Measurements from ENCODE around the gene DSC1. TPM values are rescaled to one million over a fixed set of nuclear protein-coding genes. Genes with fewer than 3 reads are reported as not detected.

Gene DSC1
- total and polyA plus RNA-seq, 2 experiments from 2014 or later, result 0.30 TPM; not detected in 1

DNA sequence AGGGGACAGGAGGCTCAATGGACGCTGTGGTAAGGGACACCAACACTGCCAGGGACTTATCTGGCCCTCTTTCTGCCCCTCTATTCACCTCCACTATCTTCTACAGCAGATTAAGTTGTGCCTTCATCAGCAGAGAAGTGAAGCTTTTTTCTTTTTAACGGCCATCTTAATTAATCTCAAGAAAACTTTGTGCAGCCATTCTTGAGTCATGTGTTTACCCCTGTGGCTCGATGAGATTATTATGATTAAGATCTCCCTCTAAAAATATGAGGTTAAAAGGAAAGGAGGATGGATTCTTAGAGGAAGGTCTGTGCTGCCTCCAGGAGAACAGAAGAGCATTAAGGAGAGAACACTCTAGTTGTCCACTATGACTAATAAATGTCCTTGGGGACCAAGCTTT, 32.4 kb upstream of the DSC1 start:
- H3K27ac ChIP-seq, result no peak overlapping the region
- no peaks in the 10 kb centered on the region for H3K9me3 ChIP-seq (ENCODE audit: low read depth)
- WGBS (ENCODE audit: low lambda C conversion rate, missing lambda C conversion rate), result 68% methylated on average over 3 of the region's 3 CpGs
- H3K4me1 ChIP-seq (ENCODE audit: insufficient read depth), result peaks cover 3% of the 10 kb centered on the region
- peak overlapping the region; percentile 46 for H2AFZ ChIP-seq
- DNase-seq (ENCODE audit: low spot score), result no peak
- H3K4me2 ChIP-seq, result no peak overlapping the region
- H4K20me1 ChIP-seq (ENCODE audit: insufficient read depth, poor library complexity, severe bottlenecking), result no peaks in the 10 kb centered on the region
- no peak overlapping the region for H3K4me3 ChIP-seq
- H3K79me2 ChIP-seq, result no peaks in the 10 kb centered on the region
- TF ChIP-seq, protein P1, sequence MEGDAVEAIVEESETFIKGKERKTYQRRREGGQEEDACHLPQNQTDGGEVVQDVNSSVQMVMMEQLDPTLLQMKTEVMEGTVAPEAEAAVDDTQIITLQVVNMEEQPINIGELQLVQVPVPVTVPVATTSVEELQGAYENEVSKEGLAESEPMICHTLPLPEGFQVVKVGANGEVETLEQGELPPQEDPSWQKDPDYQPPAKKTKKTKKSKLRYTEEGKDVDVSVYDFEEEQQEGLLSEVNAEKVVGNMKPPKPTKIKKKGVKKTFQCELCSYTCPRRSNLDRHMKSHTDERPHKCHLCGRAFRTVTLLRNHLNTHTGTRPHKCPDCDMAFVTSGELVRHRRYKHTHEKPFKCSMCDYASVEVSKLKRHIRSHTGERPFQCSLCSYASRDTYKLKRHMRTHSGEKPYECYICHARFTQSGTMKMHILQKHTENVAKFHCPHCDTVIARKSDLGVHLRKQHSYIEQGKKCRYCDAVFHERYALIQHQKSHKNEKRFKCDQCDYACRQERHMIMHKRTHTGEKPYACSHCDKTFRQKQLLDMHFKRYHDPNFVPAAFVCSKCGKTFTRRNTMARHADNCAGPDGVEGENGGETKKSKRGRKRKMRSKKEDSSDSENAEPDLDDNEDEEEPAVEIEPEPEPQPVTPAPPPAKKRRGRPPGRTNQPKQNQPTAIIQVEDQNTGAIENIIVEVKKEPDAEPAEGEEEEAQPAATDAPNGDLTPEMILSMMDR (IDR thresholded peaks at IDR 0.05; ENCODE audit: poor library complexity), result no peak
- TF ChIP-seq EZH2phosphoT487 (IDR thresholded peaks at IDR 0.05; ENCODE audit: low read depth, severe bottlenecking, unreplicated experiment), result no peak
- no peaks in the 10 kb centered on the region for H3K27me3 ChIP-seq
- H3K9me2 ChIP-seq (replicated peaks; ENCODE audit: insufficient read depth), result no peaks in the 10 kb centered on the region
- H3K36me3 ChIP-seq (replicated peaks; ENCODE audit: insufficient read depth, low read depth), result no peaks in the 10 kb centered on the region

DNA sequence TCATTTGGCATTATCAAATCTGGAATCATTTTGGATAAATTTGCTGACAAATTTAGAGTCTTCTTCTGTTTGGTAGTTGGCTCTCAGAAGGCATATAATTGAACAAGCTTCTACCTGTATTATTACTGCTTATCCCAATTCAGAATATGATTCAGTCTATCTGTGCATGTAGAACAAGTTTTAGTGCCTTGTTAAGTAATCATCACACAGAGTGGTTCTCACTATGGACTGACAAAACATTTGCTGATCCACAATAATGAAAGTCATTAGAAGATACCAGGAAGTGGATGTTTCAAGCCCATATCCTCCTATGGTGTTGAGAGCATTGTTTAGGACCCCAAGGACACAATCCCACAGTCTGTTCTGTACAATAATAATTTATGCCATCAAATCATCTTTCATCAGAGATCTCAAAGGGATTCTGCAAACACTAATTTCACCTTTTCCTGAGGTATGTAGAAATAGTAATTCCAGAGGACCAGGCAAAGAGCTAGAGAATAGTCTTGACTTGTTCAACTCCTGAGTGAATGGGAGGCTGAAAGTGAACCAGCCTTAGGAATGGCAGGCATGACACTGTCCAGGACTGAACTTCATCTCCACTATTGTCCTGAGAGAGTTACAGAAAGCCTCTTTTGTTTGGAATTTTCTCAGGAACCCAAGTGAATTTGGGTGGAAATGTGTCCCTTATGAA, 29.6 kb upstream of the DSC1 start:
- no peak for TF ChIP-seq EZH2 (IDR thresholded peaks at IDR 0.05; ENCODE audit: borderline replicate concordance)
- TF ChIP-seq, protein P1 (IDR thresholded peaks at IDR 0.05; ENCODE audit: poor library complexity), result no peak
- TF ChIP-seq EZH2phosphoT487 (IDR thresholded peaks at IDR 0.05; ENCODE audit: low read depth, severe bottlenecking, unreplicated experiment), result no peak
- Histone ChIP-seq H3K79me2 (no peaks in the 10 kb centered on the region), H3K9me2 (replicated peaks; ENCODE audit: insufficient read depth) (no peaks in the 10 kb centered on the region), H4K20me1 (ENCODE audit: insufficient read depth, poor library complexity, severe bottlenecking) (no peaks in the 10 kb centered on the region), H3K27me3 (no peaks in the 10 kb centered on the region), H2AFZ (no peak overlapping the region), H3K27ac (no peak overlapping the region), H3K4me2 (no peak overlapping the region), H3K4me3 (no peak overlapping the region), H3K36me3 (replicated peaks; ENCODE audit: insufficient read depth, low read depth) (no peaks in the 10 kb centered on the region), H3K4me1 (ENCODE audit: insufficient read depth) (no peaks in the 10 kb centered on the region), H3K9me3 (ENCODE audit: low read depth) (no peaks in the 10 kb centered on the region)
- DNase-seq (ENCODE audit: low spot score), result no peak

DNA sequence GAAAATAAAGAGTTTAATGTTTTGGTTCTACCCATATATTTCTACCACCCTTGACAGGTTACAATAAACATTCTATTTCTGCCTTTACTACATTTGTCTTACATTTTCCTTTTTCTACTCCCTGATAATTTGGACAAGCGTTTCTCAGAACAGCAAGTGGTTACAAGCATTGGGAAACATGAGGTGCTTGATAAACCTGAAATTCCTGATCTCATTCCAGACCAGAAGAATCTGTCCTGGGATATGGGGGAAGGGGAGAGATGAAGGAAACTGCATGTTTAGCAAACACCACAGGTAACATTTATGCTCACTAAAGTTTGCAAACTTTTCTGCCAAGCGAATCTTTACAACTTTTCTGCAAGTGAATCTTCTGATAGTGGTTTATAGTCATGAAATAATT, 28.3 kb upstream of the DSC1 start:
- no peaks in the 10 kb centered on the region for H3K9me3 ChIP-seq (ENCODE audit: low read depth)
- H3K79me2 ChIP-seq, result no peaks in the 10 kb centered on the region
- H2AFZ ChIP-seq, result no peak overlapping the region
- no peaks in the 10 kb centered on the region for H3K27me3 ChIP-seq
- no peak overlapping the region for H3K27ac ChIP-seq
- TF ChIP-seq, protein P1 (IDR thresholded peaks at IDR 0.05; ENCODE audit: poor library complexity), result no peak
- TF ChIP-seq EZH2phosphoT487 (IDR thresholded peaks at IDR 0.05; ENCODE audit: low read depth, severe bottlenecking, unreplicated experiment) (no peak), EZH2 (IDR thresholded peaks at IDR 0.05; ENCODE audit: borderline replicate concordance) (no peak)
- WGBS (ENCODE audit: low lambda C conversion rate, missing lambda C conversion rate), result 46% methylated on average over 2 of the region's 2 CpGs
- H4K20me1 ChIP-seq (ENCODE audit: insufficient read depth, poor library complexity, severe bottlenecking), result no peaks in the 10 kb centered on the region
- DNase-seq (ENCODE audit: low spot score), result no peak
- H3K36me3 ChIP-seq (replicated peaks; ENCODE audit: insufficient read depth, low read depth), result no peaks in the 10 kb centered on the region
- no peaks in the 10 kb centered on the region for H3K4me1 ChIP-seq (ENCODE audit: insufficient read depth)
- no peak overlapping the region for H3K4me3 ChIP-seq
- no peaks in the 10 kb centered on the region for H3K9me2 ChIP-seq (replicated peaks; ENCODE audit: insufficient read depth)
- no peak overlapping the region for H3K4me2 ChIP-seq

Measured in hepatocyte (in vitro differentiated cells).